ENCODE measurements around the gene DCANP1. TPM values are rescaled to one million over a fixed set of nuclear protein-coding genes. Genes with fewer than 3 reads are reported as not detected.

DCANP1 gene
- total and polyA plus RNA-seq, 2 of the 13 experiments (the other 11 are each of a cell fraction or from before 2014, with no cell fraction given), result not detected

- TF ChIP-seq ZNF556 (CRISPR knock-in tag; IDR thresholded peaks at IDR 0.05; ENCODE audit: borderline replicate concordance), result no peak
- TF ChIP-seq ZNF747 (CRISPR knock-in tag; IDR thresholded peaks at IDR 0.05; ENCODE audit: borderline replicate concordance), result no peak
- peak; percentile 59 for TF ChIP-seq STAG1 (CRISPR knock-in tag; IDR thresholded peaks at IDR 0.05)
- TF ChIP-seq ZNF775 (CRISPR knock-in tag; IDR thresholded peaks at IDR 0.05; ENCODE audit: borderline replicate concordance), result no peak
- TF ChIP-seq ZNF614 (CRISPR knock-in tag; IDR thresholded peaks at IDR 0.05; ENCODE audit: borderline replicate concordance), result peak; percentile 42; the same call in 1 of the 2 replicates
- TF ChIP-seq ZBTB40 (IDR thresholded peaks at IDR 0.05), result no peak
- TF ChIP-seq ZBTB40 (CRISPR knock-in tag; IDR thresholded peaks at IDR 0.05), result no peak
- no peak for TF ChIP-seq HNRNPK (IDR thresholded peaks at IDR 0.05; ENCODE audit: low read depth, low read length, poor library complexity, severe bottlenecking)
- TF ChIP-seq MLXIP (CRISPR knock-in tag; IDR thresholded peaks at IDR 0.05; ENCODE audit: borderline replicate concordance), result no peak
- TF ChIP-seq ZBTB21 (CRISPR knock-in tag; IDR thresholded peaks at IDR 0.05), result no peak
- no peak for TF ChIP-seq DNMT3B (CRISPR knock-in tag; conservative IDR thresholded peaks at IDR 0.05)
- no peak for TF ChIP-seq ZNF121 (CRISPR knock-in tag; IDR thresholded peaks at IDR 0.05)
- TF ChIP-seq GPN1 (CRISPR knock-in tag; IDR thresholded peaks at IDR 0.05; ENCODE audit: borderline replicate concordance), result no peak
- no peak for TF ChIP-seq ZMAT5 (CRISPR knock-in tag; IDR thresholded peaks at IDR 0.05; ENCODE audit: borderline replicate concordance, low read depth)
- TF ChIP-seq ZBTB8A (CRISPR knock-in tag; IDR thresholded peaks at IDR 0.05; ENCODE audit: borderline replicate concordance, low read depth), result no peak
- 0 out of 2 replicates have a peak, but pooled peaks have one; percentile 13 for TF ChIP-seq SALL1 (CRISPR knock-in tag; IDR thresholded peaks at IDR 0.05)
- TF ChIP-seq ELF3 (CRISPR knock-in tag; IDR thresholded peaks at IDR 0.05), result no peak
- no peak for TF ChIP-seq CREB1 (IDR thresholded peaks at IDR 0.05)
- no peak for TF ChIP-seq CREB1 (CRISPR knock-in tag; IDR thresholded peaks at IDR 0.05)
Observed at GRCh38 chr5:135457424-135458071, 10.4 kb upstream of the DCANP1 start (continued).

All from HepG2 (cell line).